Lower leg skin (tissue), 3 donors: ENCODE measurements around the gene DNAJC4.

ENCODE experiments used
- POLR2A ChIP-seq, 2 donors: fragments of 450-650 bp; IDR thresholded peaks; one replicate each; pipeline ENCODE4 v1.6.1; 2016 to 2017; ENCODE audit warnings: antibody characterized with exemption in 2 of 2, mild to moderate bottlenecking in 1 of 2, moderate library complexity in 1 of 2
- TF ChIP-seq, protein P1 (sequence below), 3 donors: fragments of 450-650 bp; IDR thresholded peaks; one replicate each; pipeline ENCODE4 v1.5.1; 2016; ENCODE audit warnings: antibody characterized with exemption in 3 of 3, mild to moderate bottlenecking in 3 of 3, moderate library complexity in 2 of 3

- TF ChIP-seq, protein P1, sequence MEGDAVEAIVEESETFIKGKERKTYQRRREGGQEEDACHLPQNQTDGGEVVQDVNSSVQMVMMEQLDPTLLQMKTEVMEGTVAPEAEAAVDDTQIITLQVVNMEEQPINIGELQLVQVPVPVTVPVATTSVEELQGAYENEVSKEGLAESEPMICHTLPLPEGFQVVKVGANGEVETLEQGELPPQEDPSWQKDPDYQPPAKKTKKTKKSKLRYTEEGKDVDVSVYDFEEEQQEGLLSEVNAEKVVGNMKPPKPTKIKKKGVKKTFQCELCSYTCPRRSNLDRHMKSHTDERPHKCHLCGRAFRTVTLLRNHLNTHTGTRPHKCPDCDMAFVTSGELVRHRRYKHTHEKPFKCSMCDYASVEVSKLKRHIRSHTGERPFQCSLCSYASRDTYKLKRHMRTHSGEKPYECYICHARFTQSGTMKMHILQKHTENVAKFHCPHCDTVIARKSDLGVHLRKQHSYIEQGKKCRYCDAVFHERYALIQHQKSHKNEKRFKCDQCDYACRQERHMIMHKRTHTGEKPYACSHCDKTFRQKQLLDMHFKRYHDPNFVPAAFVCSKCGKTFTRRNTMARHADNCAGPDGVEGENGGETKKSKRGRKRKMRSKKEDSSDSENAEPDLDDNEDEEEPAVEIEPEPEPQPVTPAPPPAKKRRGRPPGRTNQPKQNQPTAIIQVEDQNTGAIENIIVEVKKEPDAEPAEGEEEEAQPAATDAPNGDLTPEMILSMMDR (IDR thresholded peaks at IDR 0.05) = no peak
- no peak for TF ChIP-seq POLR2A (IDR thresholded peaks at IDR 0.05)
These were observed 15.7 kb downstream of the DNAJC4 start for GRCh38 chr11:64245797-64246620.
